Transverse colon (tissue), 4 donors: ENCODE measurements around the gene HOXA13. TPM values are rescaled to one million over a fixed set of nuclear protein-coding genes. Genes with fewer than 3 reads are reported as not detected.

Source experiments
- DNase-seq: peaks from one replicate; pipeline ENCODE4 v3.0.0-alpha.2; 2019
- H3K27ac ChIP-seq, 4 donors: fragments of 200-600 bp; sonication (generic); 2 replicates each; pipeline ENCODE4 v1.5.1; 2016 to 2018; ENCODE audit warnings: inconsistent platforms in 4 of 4
- H3K27me3 ChIP-seq: fragments of 200-600 bp; sonication (generic); 2 replicates; pipeline ENCODE4 v1.5.1; 2017; ENCODE audit warnings: inconsistent platforms
- H3K36me3 ChIP-seq, 4 donors: fragments of 200-600 bp; sonication (generic); 2 replicates each; pipeline ENCODE4 v1.5.1; 2017 to 2019; ENCODE audit warnings: inconsistent platforms in 4 of 4
- H3K4me1 ChIP-seq, 4 donors: fragments of 200-600 bp; sonication (generic); 2 replicates each; pipeline ENCODE4 v1.5.1; 2017 to 2020; ENCODE audit warnings: inconsistent platforms in 4 of 4
- H3K4me3 ChIP-seq, 4 donors: fragments of 200-600 bp; sonication (generic); 1 replicate in 1 of 4; 2 replicates in 3 of 4; pipeline versions ENCODE4 v1.5.1 to v1.6.1; 2017 to 2019; ENCODE audit warnings: inconsistent platforms in 4 of 4
- H3K9me3 ChIP-seq, 2 donors: fragments of 200-600 bp; sonication (generic); 2 replicates each; pipeline ENCODE4 v1.5.1; 2017 to 2019; ENCODE audit warnings: inconsistent platforms in 2 of 2
- CTCF ChIP-seq, 5 experiments: fragments of 200-600 bp in 3 of 5; fragments of 450-650 bp in 2 of 5; sonication (generic) in 3 of 5; IDR thresholded peaks; 1 replicate in 2 of 5; 2 replicates in 3 of 5; pipeline ENCODE4 v1.5.1; 2016 to 2017; ENCODE audit warnings: antibody characterized with exemption in 5 of 5, inconsistent platforms in 3 of 5, mild to moderate bottlenecking in 2 of 5, moderate library complexity in 1 of 5
- EP300 ChIP-seq: sonication (generic); formaldehyde crosslinking; IDR thresholded peaks from one replicate; pipeline ENCODE4 v1.6.1; 2017; ENCODE audit warnings: antibody characterized with exemption, low read depth
- POLR2A ChIP-seq: fragments of 450-650 bp; IDR thresholded peaks from one replicate; pipeline ENCODE4 v1.6.1; 2016; ENCODE audit warnings: antibody characterized with exemption, mild to moderate bottlenecking, moderate library complexity
- POLR2AphosphoS5 ChIP-seq, 3 donors: sonication (generic); formaldehyde crosslinking; IDR thresholded peaks; one replicate each; pipeline ENCODE4 v1.6.1; 2016; ENCODE audit warnings: antibody characterized with exemption in 3 of 3
- WGBS, 2 donors: methylation state at CpG; one replicate each; pipeline ENCODE4 v1.1.5; 2018; ENCODE audit warnings: low coverage in 1 of 2; 5-methylcytosine and 5-hydroxymethylcytosine counted together
- in situ Hi-C, 4 donors: fragments of 200-750 bp; cut with MboI; loops; one replicate each; pipeline versions ENCODE4 v1.15.0 to v1.15.1; 2017; ENCODE audit warnings: low sequenced_read_pairs in 3 of 4, low pct_ligation_motif_present in 1 of 4, low pct_unique_long_range_greater_than_20kb in 1 of 4
- intact Hi-C: fragments of 100-400 bp; cut with DNase I; formaldehyde crosslinking; loops from one replicate; pipeline ENCODE4 v1.15.1; 2023; ENCODE audit warnings: low total_unique reads
- total RNA-seq, 4 donors: library from RNA; depleted of rRNA; stranded (reverse); fragments of >200 nt; gene quantifications; one replicate each; pipeline ENCODE4 v1.1.0, GENCODE V29; 2016

The HOXA13 gene
- total RNA-seq, 4 donors from 2014 or later: 22.5 to 69.9 (median 38.7) TPM

- Histone ChIP-seq H3K9me3 (no peaks in the 10 kb centered on the region), H3K27me3 (peaks cover 100% of the 10 kb centered on the region), H3K4me1 (peaks cover 19 to 50% (median 46%) of the 10 kb centered on the region in 4 donors), H3K4me3 (no peak overlapping the region), H3K27ac (no peak overlapping the region), H3K36me3 (no peaks in the 10 kb centered on the region)
- intact Hi-C loops (no loop called here), in situ Hi-C loops (no loop called here)
- WGBS, 2 donors: 72 to 89% methylated on average over 3 to 7 of the region's 7 CpGs
- DNase-seq: no peak
- TF ChIP-seq POLR2A (no peak), CTCF (IDR thresholded peaks at IDR 0.05) (no peak), EP300 (no peak), POLR2AphosphoS5 (IDR thresholded peaks at IDR 0.05) (no peak)
These were observed 47.1 kb upstream of the HOXA13 start for GRCh38 chr7:27247000-27247399.

- DNase-seq: peak; percentile 66
These were observed 46.2 kb upstream of the HOXA13 start for GRCh38 chr7:27245798-27246691.

DNA sequence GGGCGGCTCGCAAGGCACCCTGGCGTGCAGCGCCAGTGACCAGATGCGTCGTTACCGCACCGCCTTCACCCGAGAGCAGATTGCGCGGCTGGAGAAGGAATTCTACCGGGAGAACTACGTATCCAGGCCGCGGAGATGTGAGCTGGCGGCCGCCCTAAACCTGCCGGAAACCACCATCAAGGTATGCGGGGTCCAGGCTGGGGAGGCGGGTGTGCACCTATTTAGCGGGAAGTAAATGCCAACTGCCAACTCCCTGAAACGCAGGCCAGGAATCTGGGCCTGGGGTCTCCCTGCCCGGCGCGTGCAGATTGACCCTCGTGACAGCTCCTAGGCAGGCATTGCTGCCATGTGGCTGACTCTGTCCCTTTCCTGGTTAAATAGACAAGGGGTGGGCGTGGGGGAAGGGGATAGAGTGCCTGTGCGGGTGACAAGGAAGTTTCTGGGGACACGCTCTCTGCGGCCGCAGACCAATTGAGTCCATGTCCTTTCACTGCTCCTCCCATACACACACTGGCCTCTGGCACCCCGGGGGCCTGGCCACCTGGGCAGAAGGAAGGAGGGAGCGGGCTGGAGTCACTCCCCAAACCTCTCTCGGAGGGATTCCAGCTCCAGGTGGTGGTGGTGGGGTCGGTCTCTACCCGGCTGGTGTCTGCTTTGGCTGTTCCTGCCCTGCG, 45.4 kb upstream of the HOXA13 start:
- peaks cover 19 to 41% (median 37%) of the 10 kb centered on the region in 4 donors for H3K4me1 ChIP-seq
- H3K27ac ChIP-seq: no peak overlapping the region
- no peaks in the 10 kb centered on the region for H3K36me3 ChIP-seq
- in situ Hi-C loops (no loop called here), intact Hi-C loops (no loop called here)
- peak overlapping the region in 2 of 4 donors; percentile 17 to 39 for H3K4me3 ChIP-seq
- 40% methylated on average over 36 of the region's 37 CpGs; no CpG with 5 or more reads in 1 of the 2 donors for WGBS, 2 donors
- H3K9me3 ChIP-seq: no peaks in the 10 kb centered on the region
- peak; percentile 47 for TF ChIP-seq POLR2A
- TF ChIP-seq CTCF (IDR thresholded peaks at IDR 0.05): no peak
- DNase-seq: no peak
- H3K27me3 ChIP-seq: peaks cover 100% of the 10 kb centered on the region

More at GRCh38 chr7:27245798-27246691, 46.2 kb upstream of the HOXA13 start:
- H3K9me3 ChIP-seq: no peaks in the 10 kb centered on the region
- H3K4me1 ChIP-seq: peaks cover 19 to 41% (median 37%) of the 10 kb centered on the region in 4 donors
- no peaks in the 10 kb centered on the region for H3K36me3 ChIP-seq
- H3K27ac ChIP-seq: no peak overlapping the region
- in situ Hi-C loops: no loop called here
- no peak for TF ChIP-seq EP300
- peak in 2 of 3 donors; percentile 14 to 32 for TF ChIP-seq POLR2AphosphoS5 (IDR thresholded peaks at IDR 0.05)
- TF ChIP-seq POLR2A: peak; percentile 5
- TF ChIP-seq CTCF (IDR thresholded peaks at IDR 0.05): peak in 1 of 5 experiments; percentile 9
- H3K27me3 ChIP-seq: peaks cover 100% of the 10 kb centered on the region
- H3K4me3 ChIP-seq: peak overlapping the region in 3 of 4 donors; percentile 6 to 39 (median 17)
- intact Hi-C loops: no loop called here
- 27% methylated on average over 60 of the region's 90 CpGs; no CpG with 5 or more reads in 1 of the 2 donors for WGBS, 2 donors

GRCh38 chr7:27244488-27245123, 44.7 kb upstream of the HOXA13 start:
- DNase-seq: peak; percentile 48
- no peak overlapping the region for H3K27ac ChIP-seq
- TF ChIP-seq CTCF (IDR thresholded peaks at IDR 0.05): no peak
- TF ChIP-seq EP300: no peak
- peak; percentile 52 for TF ChIP-seq POLR2A
- TF ChIP-seq POLR2AphosphoS5 (IDR thresholded peaks at IDR 0.05): peak in 2 of 3 donors; percentile 26 to 68
- H3K4me1 ChIP-seq: peaks cover 20 to 47% (median 43%) of the 10 kb centered on the region in 4 donors
- H3K36me3 ChIP-seq: no peaks in the 10 kb centered on the region
- 25 to 44% methylated on average over 2 to 18 of the region's 18 CpGs for WGBS, 2 donors
- intact Hi-C loops: no loop called here
- H3K9me3 ChIP-seq: no peaks in the 10 kb centered on the region
- H3K4me3 ChIP-seq: no peak overlapping the region
- H3K27me3 ChIP-seq: peaks cover 100% of the 10 kb centered on the region
- in situ Hi-C loops: no loop called here
